SKM-1 (cell line): ENCODE data around the gene PRDX6.
"Not testable (repeated sequence)": the region's sequence is repeated elsewhere in the genome, so short reads cannot be mapped to it uniquely, and the experiment has no call there.

ENCODE experiments used
- DNase-seq: peaks from one replicate; lab custom pipeline; 2025; ENCODE audit not compliant: unreplicated experiment; lab: John Stamatoyannopoulos, UW

The PRDX6 gene

GRCh38 chr1:173464185-173464584, 12.9 kb upstream of the PRDX6 start:
- not testable (repeated sequence) for DNase-seq

- DNase-seq = no peak
Observed at GRCh38 chr1:173467426-173467825, 9.7 kb upstream of the PRDX6 start.

- DNase-seq = no peak
Observed at GRCh38 chr1:173469656-173470055, 7.5 kb upstream of the PRDX6 start.

- DNase-seq = no peak
Observed at GRCh38 chr1:173470608-173471007, 6.5 kb upstream of the PRDX6 start.

GRCh38 chr1:173473599-173474011, 3.5 kb upstream of the PRDX6 start:
- DNase-seq = no peak

- no peak for DNase-seq
Observed at GRCh38 chr1:173474097-173474779, 2.9 kb upstream of the PRDX6 start.

GRCh38 chr1:173474780-173475421, 2.2 kb upstream of the PRDX6 start:
- not testable (repeated sequence) for DNase-seq

- no peak for DNase-seq
Observed at GRCh38 chr1:173475564-173476196, 1.5 kb upstream of the PRDX6 start.

- DNase-seq = no peak
Observed at GRCh38 chr1:173476197-173476664, 904 bp upstream of the PRDX6 start.

- peak; percentile 91 for DNase-seq
Observed at GRCh38 chr1:173476665-173477285, 360 bp upstream of the PRDX6 start.

GRCh38 chr1:173478094-173478674, 1.0 kb downstream of the PRDX6 start:
- DNase-seq = no peak

GRCh38 chr1:173479649-173480048, 2.5 kb downstream of the PRDX6 start:
- no peak for DNase-seq

- DNase-seq = no peak
Observed at GRCh38 chr1:173481195-173481772, 4.1 kb downstream of the PRDX6 start.

- DNase-seq = no peak
Observed at GRCh38 chr1:173482683-173483082, 5.5 kb downstream of the PRDX6 start.

GRCh38 chr1:173484276-173484675, 7.1 kb downstream of the PRDX6 start:
- no peak for DNase-seq

- no peak for DNase-seq
Observed at GRCh38 chr1:173485401-173485800, 8.3 kb downstream of the PRDX6 start.

GRCh38 chr1:173488001-173488400, 10.9 kb downstream of the PRDX6 start:
- no peak for DNase-seq

- no peak for DNase-seq
Observed at GRCh38 chr1:173489149-173489600, 12.0 kb downstream of the PRDX6 start.

- DNase-seq = no peak
Observed at GRCh38 chr1:173489929-173490328, 12.8 kb downstream of the PRDX6 start.

GRCh38 chr1:173491508-173491907, 14.4 kb downstream of the PRDX6 start:
- no peak for DNase-seq

- DNase-seq = not testable (repeated sequence)
Observed at GRCh38 chr1:173493125-173493524, 16.0 kb downstream of the PRDX6 start.
